Measurements from ENCODE around the gene MROH7. TPM values are rescaled to one million over a fixed set of nuclear protein-coding genes. Genes with fewer than 3 reads are reported as not detected.

Gene MROH7
- total RNA-seq, 2 donors from 2014 or later: 3.7 to 5.5 TPM

GRCh38 chr1:54743416-54744226 lies 102.0 kb downstream of the MROH7 start:
- no peak for DNase-seq
- H3K27ac ChIP-seq: no peak overlapping the region
- intact Hi-C loops (cut with DNase I): no loop called here
- H3K27me3 ChIP-seq: no peaks in the 10 kb centered on the region
- H3K36me3 ChIP-seq: no peaks in the 10 kb centered on the region
- no peaks in the 10 kb centered on the region for H3K4me1 ChIP-seq
- no peak overlapping the region for H3K4me3 ChIP-seq
- no peaks in the 10 kb centered on the region for H3K9me3 ChIP-seq
- no peak for TF ChIP-seq CTCF (IDR thresholded peaks at IDR 0.05)
- H3K9ac ChIP-seq (ENCODE audit: low read depth in 2 of 2, low read length in 2 of 2): no peak overlapping the region

GRCh38 chr1:54744696-54745095 lies 103.1 kb downstream of the MROH7 start:
- Histone ChIP-seq H3K4me3 (no peak overlapping the region), H3K27me3 (no peaks in the 10 kb centered on the region), H3K9ac (ENCODE audit: low read depth in 2 of 2, low read length in 2 of 2) (no peak overlapping the region), H3K9me3 (no peaks in the 10 kb centered on the region), H3K36me3 (no peaks in the 10 kb centered on the region), H3K27ac (no peak overlapping the region), H3K4me1 (no peaks in the 10 kb centered on the region)
- intact Hi-C loops (cut with DNase I): no loop called here
- TF ChIP-seq CTCF (IDR thresholded peaks at IDR 0.05): no peak
- DNase-seq: no peak

- intact Hi-C loops (cut with DNase I): no loop called here
- no peaks in the 10 kb centered on the region for H3K4me1 ChIP-seq
- no peak overlapping the region for H3K9ac ChIP-seq (ENCODE audit: low read depth in 2 of 2, low read length in 2 of 2)
- H3K4me3 ChIP-seq: no peak overlapping the region
- H3K27me3 ChIP-seq: no peaks in the 10 kb centered on the region
- no peak for TF ChIP-seq CTCF (IDR thresholded peaks at IDR 0.05)
- no peak overlapping the region for H3K27ac ChIP-seq
- no peaks in the 10 kb centered on the region for H3K9me3 ChIP-seq
- no peak for DNase-seq
- no peaks in the 10 kb centered on the region for H3K36me3 ChIP-seq
These were observed 103.7 kb downstream of the MROH7 start for GRCh38 chr1:54745274-54745673.

- Histone ChIP-seq H3K9ac (ENCODE audit: low read depth in 2 of 2, low read length in 2 of 2) (no peak overlapping the region), H3K27me3 (no peaks in the 10 kb centered on the region), H3K4me1 (no peaks in the 10 kb centered on the region), H3K9me3 (no peaks in the 10 kb centered on the region), H3K4me3 (no peak overlapping the region), H3K27ac (no peak overlapping the region), H3K36me3 (no peaks in the 10 kb centered on the region)
- DNase-seq: no peak
- TF ChIP-seq CTCF (IDR thresholded peaks at IDR 0.05): no peak
- intact Hi-C loops (cut with DNase I): no loop called here
These were observed 104.3 kb downstream of the MROH7 start for GRCh38 chr1:54745864-54746263.

- no peak for TF ChIP-seq CTCF (IDR thresholded peaks at IDR 0.05)
These were observed 106.7 kb downstream of the MROH7 start for GRCh38 chr1:54748094-54748835.

More at GRCh38 chr1:54748094-54748835, 106.7 kb downstream of the MROH7 start:
- no peaks in the 10 kb centered on the region for H3K4me1 ChIP-seq
- no peaks in the 10 kb centered on the region for H3K27me3 ChIP-seq
- H3K36me3 ChIP-seq: no peaks in the 10 kb centered on the region
- H3K9me3 ChIP-seq: no peaks in the 10 kb centered on the region
- H3K27ac ChIP-seq: no peak overlapping the region
- H3K9ac ChIP-seq (ENCODE audit: low read depth in 2 of 2, low read length in 2 of 2): no peak overlapping the region
- intact Hi-C loops (cut with DNase I): no loop called here
- no peak overlapping the region for H3K4me3 ChIP-seq
- no peak for DNase-seq

All from colonic mucosa (tissue), 4 donors.